Measurements from ENCODE around the gene PCBP2.

GRCh38 chr12:53514628-53515290 lies 62.9 kb downstream of the PCBP2 start:
- TF ChIP-seq RAD21 (IDR thresholded peaks at IDR 0.05; ENCODE audit: low read depth) (no peak), ZNF274 (IDR thresholded peaks at IDR 0.05; ENCODE audit: low read depth, low read length) (no peak), ELF1 (IDR thresholded peaks at IDR 0.05; ENCODE audit: borderline replicate concordance, low read depth) (no peak)
- TF ChIP-seq, protein P1, sequence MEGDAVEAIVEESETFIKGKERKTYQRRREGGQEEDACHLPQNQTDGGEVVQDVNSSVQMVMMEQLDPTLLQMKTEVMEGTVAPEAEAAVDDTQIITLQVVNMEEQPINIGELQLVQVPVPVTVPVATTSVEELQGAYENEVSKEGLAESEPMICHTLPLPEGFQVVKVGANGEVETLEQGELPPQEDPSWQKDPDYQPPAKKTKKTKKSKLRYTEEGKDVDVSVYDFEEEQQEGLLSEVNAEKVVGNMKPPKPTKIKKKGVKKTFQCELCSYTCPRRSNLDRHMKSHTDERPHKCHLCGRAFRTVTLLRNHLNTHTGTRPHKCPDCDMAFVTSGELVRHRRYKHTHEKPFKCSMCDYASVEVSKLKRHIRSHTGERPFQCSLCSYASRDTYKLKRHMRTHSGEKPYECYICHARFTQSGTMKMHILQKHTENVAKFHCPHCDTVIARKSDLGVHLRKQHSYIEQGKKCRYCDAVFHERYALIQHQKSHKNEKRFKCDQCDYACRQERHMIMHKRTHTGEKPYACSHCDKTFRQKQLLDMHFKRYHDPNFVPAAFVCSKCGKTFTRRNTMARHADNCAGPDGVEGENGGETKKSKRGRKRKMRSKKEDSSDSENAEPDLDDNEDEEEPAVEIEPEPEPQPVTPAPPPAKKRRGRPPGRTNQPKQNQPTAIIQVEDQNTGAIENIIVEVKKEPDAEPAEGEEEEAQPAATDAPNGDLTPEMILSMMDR (IDR thresholded peaks at IDR 0.05 in 2 of 3, conservative IDR thresholded peaks at IDR 0.05 in 1 of 3; ENCODE audit: borderline replicate concordance in 1 of 3, insufficient read depth in 1 of 3, low read depth in 2 of 3, low read length in 2 of 3), result no peak
